Right lobe of liver (tissue), 6 donors: ENCODE data around the gene MIOX. TPM values are rescaled to one million over a fixed set of nuclear protein-coding genes. Genes with fewer than 3 reads are reported as not detected.

Experiments
- ATAC-seq, 4 donors: fragments of 200-7000 bp; cut with Tn5 transposase; one replicate each; pipeline ENCODE4 v1.9.1; 2020; ENCODE audit warnings: mild to moderate bottlenecking in 4 of 4, moderate library complexity in 4 of 4
- DNase-seq, 3 donors: peaks; one replicate each; pipeline ENCODE4 v3.0.0-alpha.2; 2020
- H3K27ac ChIP-seq, 3 donors: fragments of 200-600 bp; one replicate each; pipeline ENCODE4 v1.8.0; 2022
- H3K27me3 ChIP-seq, 2 donors: fragments of 200-600 bp; one replicate each; pipeline ENCODE4 v1.8.0; 2022
- H3K36me3 ChIP-seq, 4 donors: fragments of 200-600 bp; sonication (generic) in 1 of 4; one replicate each; pipeline versions ENCODE4 v1.5.1 to v1.8.0; 2017 to 2022; ENCODE audit warnings: control low read depth in 1 of 4
- H3K4me1 ChIP-seq, 4 donors: fragments of 200-600 bp; sonication (generic) in 1 of 4; one replicate each; pipeline versions ENCODE4 v1.5.1 to v1.8.0; 2017 to 2022; ENCODE audit warnings: control low read depth in 1 of 4
- H3K4me3 ChIP-seq, 3 donors: fragments of 200-600 bp; one replicate each; pipeline ENCODE4 v1.8.0; 2022
- H3K9me3 ChIP-seq, 4 donors: fragments of 200-600 bp; sonication (generic) in 1 of 4; one replicate each; pipeline versions ENCODE4 v1.5.1 to v1.8.0; 2017 to 2022; ENCODE audit warnings: control low read depth in 1 of 4
- POLR2A ChIP-seq: fragments of 450-650 bp; IDR thresholded peaks from one replicate; pipeline ENCODE4 v1.6.1; 2017; ENCODE audit warnings: antibody characterized with exemption, mild to moderate bottlenecking
- WGBS: methylation state at CpG from one replicate; pipeline ENCODE4 v1.1.6; 2018; ENCODE audit warnings: low coverage, low lambda C conversion rate; ENCODE audit not compliant: insufficient coverage; ENCODE audit errors: missing lambda C conversion rate; 5-methylcytosine and 5-hydroxymethylcytosine counted together
- intact Hi-C, 2 donors: fragments of 100-400 bp; cut with DNase I; formaldehyde crosslinking; loops; one replicate each; pipeline versions ENCODE4 v1.11.2 to v1.14.1; 2022
- total RNA-seq, 6 experiments: library from RNA; depleted of rRNA in 2 of 6; stranded (reverse); fragments of >200 nt in 2 of 6; fragmentation: NEBNext Ultra II Directional in 3 of 6; extraction: Animal tissue kit (Norgen Biotek cat#: 25700) in 3 of 6; gene quantifications; one replicate each; pipeline versions ENCODE4 v1.1.0 to v1.2.4, GENCODE V29; 2016 to 2023
- TF ChIP-seq, protein P1 (sequence below), 4 donors: fragments of 200-600 bp in 3 of 4; fragments of 450-650 bp in 1 of 4; IDR thresholded peaks; one replicate each; pipeline versions ENCODE4 v1.5.1 to v1.8.0; 2016 to 2022; ENCODE audit warnings: antibody characterized with exemption in 4 of 4, mild to moderate bottlenecking in 2 of 4
- donor health status: DM: no; HTN: yes; CAD: no.
- donor health status: DM: no; HTN: no; CAD: no.
- donor health status: DM: no; HTN: no; CAD: no.
- donor health status: DM: no; HTN: yes; CAD: no.
- donor health status: DM: no; HTN: yes; CAD: no.

The MIOX gene
- total RNA-seq, 6 experiments from 2014 or later: not detected

- Histone ChIP-seq H3K9me3 (no peaks in the 10 kb centered on the region), H3K4me1 (peaks cover 0 to 10% (median 4%) of the 10 kb centered on the region in 4 donors), H3K36me3 (peaks cover 0 to 12% (median under 1%) of the 10 kb centered on the region in 4 donors), H3K4me3 (peak within 1 kb of the TSS; percentile 90 to 93 (median 93)), H3K27ac (peak within 1 kb of the TSS; percentile 70 to 78 (median 73)), H3K27me3 (no peaks in the 10 kb centered on the region)
- intact Hi-C loops: no loop called here
- ATAC-seq (peak; percentile 80 to 89 (median 80)), DNase-seq (peak; percentile 97 to 98 (median 97))
- WGBS: under 1% methylated on average over 22 of the region's 76 CpGs
- TF ChIP-seq, protein P1, sequence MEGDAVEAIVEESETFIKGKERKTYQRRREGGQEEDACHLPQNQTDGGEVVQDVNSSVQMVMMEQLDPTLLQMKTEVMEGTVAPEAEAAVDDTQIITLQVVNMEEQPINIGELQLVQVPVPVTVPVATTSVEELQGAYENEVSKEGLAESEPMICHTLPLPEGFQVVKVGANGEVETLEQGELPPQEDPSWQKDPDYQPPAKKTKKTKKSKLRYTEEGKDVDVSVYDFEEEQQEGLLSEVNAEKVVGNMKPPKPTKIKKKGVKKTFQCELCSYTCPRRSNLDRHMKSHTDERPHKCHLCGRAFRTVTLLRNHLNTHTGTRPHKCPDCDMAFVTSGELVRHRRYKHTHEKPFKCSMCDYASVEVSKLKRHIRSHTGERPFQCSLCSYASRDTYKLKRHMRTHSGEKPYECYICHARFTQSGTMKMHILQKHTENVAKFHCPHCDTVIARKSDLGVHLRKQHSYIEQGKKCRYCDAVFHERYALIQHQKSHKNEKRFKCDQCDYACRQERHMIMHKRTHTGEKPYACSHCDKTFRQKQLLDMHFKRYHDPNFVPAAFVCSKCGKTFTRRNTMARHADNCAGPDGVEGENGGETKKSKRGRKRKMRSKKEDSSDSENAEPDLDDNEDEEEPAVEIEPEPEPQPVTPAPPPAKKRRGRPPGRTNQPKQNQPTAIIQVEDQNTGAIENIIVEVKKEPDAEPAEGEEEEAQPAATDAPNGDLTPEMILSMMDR (IDR thresholded peaks at IDR 0.05): no peak
- TF ChIP-seq POLR2A: peak; percentile 56
Observed at GRCh38 chr22:50507991-50508884, 21.6 kb downstream of the MIOX start, which contains the start of gene NCAPH2. TSS of gene NCAPH2 (plus strand) at chr22:50508224. CDS start at chr22:50508338, 114 bp downstream.

DNA sequence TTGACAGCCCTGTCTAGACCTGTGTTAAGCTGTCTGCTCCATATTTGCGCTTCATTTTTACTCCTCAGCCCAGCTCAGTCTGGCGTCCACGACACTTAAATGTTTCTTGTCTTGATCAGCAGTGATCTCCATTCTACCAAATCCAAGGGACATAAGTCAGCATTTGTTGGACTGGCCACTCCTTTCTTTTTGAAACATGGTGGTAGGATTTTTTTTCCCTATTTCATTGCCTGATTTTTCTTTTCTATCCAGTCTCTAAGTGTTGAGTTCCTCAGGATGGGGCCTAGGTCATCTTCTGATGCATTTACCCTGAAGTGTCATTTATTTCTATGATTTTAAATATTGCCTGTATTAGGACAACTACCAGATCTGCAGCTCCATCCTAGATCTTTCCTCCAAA, 22.2 kb downstream of the MIOX start:
- intact Hi-C loops: no loop called here
- 17% methylated on average over 3 of the region's 3 CpGs for WGBS
- Histone ChIP-seq H3K4me3 (peak overlapping the region; percentile 75 to 87 (median 81)), H3K4me1 (peaks cover 0 to 10% (median 4%) of the 10 kb centered on the region in 4 donors), H3K27ac (peak overlapping the region in 2 of 3 donors; percentile 70 to 73), H3K9me3 (no peaks in the 10 kb centered on the region), H3K27me3 (no peaks in the 10 kb centered on the region), H3K36me3 (peaks cover 0 to 12% (median 0%) of the 10 kb centered on the region in 4 donors)
- ATAC-seq (no peak), DNase-seq (no peak)
- no peak for TF ChIP-seq POLR2A
- TF ChIP-seq, protein P1 (IDR thresholded peaks at IDR 0.05): no peak

DNA sequence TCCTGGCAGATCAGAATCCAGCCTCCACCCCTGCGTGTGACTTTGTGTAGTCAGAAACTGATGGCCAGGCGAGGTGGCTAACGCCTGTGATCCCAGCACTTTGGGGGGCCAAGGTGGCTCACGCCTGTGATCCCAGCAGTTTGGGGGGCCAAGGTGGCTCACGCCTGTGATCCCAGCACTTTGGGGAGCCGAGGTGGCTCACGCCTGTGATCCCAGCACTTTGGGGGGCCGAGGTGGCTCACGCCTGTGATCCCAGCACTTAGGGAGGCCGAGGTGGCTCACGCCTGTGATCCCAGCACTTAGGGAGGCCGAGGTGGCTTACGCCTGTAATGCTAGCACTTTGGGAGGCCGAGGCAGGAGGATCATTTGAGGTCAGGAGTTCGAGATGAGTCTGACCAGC, 26.5 kb downstream of the MIOX start:
- intact Hi-C loops: no loop called here
- Histone ChIP-seq H3K36me3 (peaks cover 0 to 1% (median 0%) of the 10 kb centered on the region in 4 donors), H3K4me3 (no peak overlapping the region), H3K9me3 (no peaks in the 10 kb centered on the region), H3K4me1 (peaks cover 0 to 10% (median 0%) of the 10 kb centered on the region in 4 donors), H3K27ac (no peak overlapping the region), H3K27me3 (no peaks in the 10 kb centered on the region)
- TF ChIP-seq POLR2A: no peak
- TF ChIP-seq, protein P1 (IDR thresholded peaks at IDR 0.05): no peak
- WGBS: 96% methylated on average over 10 of the region's 15 CpGs
- ATAC-seq (no peak), DNase-seq (no peak)

DNA sequence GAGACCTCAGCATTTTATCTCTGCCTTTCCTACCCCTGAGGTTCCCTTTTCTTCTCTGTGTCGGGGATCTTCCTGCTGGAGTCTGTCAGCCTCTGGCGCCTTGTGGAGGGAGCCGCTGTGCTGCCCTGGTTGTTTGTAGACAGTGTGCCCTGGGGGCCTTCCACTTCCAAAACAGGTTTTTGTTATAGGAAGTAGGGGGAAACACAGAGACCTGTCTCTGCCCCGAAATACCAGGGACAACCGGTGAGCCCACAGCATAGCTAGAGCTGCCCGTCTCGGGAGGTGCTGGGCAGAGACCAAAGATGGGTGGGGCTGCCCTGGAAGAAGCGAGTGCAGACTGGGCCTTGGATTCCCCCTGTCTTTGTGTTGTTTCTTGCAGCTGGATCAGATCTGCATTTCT, 29.4 kb downstream of the MIOX start:
- no peak for ATAC-seq
- TF ChIP-seq POLR2A: no peak
- TF ChIP-seq, protein P1 (IDR thresholded peaks at IDR 0.05): no peak
- Histone ChIP-seq H3K27me3 (no peaks in the 10 kb centered on the region), H3K36me3 (peaks cover 0 to 5% (median 3%) of the 10 kb centered on the region in 4 donors), H3K4me3 (no peak overlapping the region), H3K4me1 (no peaks in the 10 kb centered on the region), H3K27ac (no peak overlapping the region), H3K9me3 (no peaks in the 10 kb centered on the region)
- 95% methylated on average over 4 of the region's 8 CpGs for WGBS
- no peak for DNase-seq
- intact Hi-C loops: no loop called here
